Measurements from ENCODE around the gene COX5B. TPM values are rescaled to one million over a fixed set of nuclear protein-coding genes. Genes with fewer than 3 reads are reported as not detected.

COX5B gene
- polyA plus RNA-seq, 1 donor from 2014 or later: 616 TPM

DNA sequence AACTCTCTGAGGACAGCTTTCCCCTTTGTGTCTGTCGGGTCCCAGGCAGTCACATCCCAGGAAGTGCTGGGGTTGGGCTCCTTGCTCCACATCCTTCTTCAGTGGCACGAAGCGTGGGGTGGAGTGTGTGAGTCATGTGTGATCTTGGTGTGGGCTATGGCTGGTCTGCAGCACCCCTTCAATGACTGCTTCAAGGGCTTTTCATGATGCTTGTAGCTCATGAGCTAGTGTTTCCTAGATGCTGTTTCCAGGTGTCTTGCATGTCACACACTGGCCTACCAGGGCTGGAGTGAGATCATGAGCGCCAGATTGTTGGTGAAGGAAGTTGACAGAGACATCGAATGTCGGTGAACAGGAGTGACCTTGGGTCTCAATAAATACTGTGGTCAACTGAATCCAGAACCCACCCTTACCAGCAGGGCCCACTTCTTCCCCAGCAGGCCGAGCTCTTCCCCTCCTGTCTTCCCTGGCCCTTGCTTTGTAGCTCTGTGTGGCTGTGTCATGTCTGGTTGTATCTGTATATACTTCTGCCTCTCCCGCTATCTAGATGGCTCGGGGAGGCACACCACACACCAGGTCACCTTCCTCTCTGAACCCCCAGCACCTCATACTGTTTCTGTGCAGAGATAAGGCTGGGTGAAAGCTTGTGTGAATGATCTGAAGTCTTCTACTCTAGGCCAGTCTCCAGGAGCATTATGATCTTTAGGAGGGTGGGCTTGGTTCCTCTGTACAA lies 27.5 kb downstream of the COX5B start:
- Histone ChIP-seq H3K36me3 (ENCODE audit: insufficient read depth, low read length) (no peaks in the 10 kb centered on the region), H3K27ac (ENCODE audit: low read length) (no peak overlapping the region), H4K20me1 (ENCODE audit: insufficient read depth) (no peaks in the 10 kb centered on the region), H3F3A (ENCODE audit: insufficient read depth, low read length, poor library complexity, severe bottlenecking) (no peaks in the 10 kb centered on the region), H3K79me2 (replicated peaks; ENCODE audit: insufficient read depth, low read length) (no peaks in the 10 kb centered on the region), H3K4me2 (ENCODE audit: low read length) (no peak overlapping the region), H3K9me3 (ENCODE audit: low read length) (no peaks in the 10 kb centered on the region), H3K27me3 (ENCODE audit: insufficient read depth, low read depth, low read length) (no peaks in the 10 kb centered on the region), H2AFZ (ENCODE audit: low read depth, low read length) (no peak overlapping the region), H3K9ac (ENCODE audit: low read length) (no peak overlapping the region), H3K9me2 (ENCODE audit: insufficient read depth, low read length) (no peaks in the 10 kb centered on the region), H3K4me3 (ENCODE audit: low read length) (no peak overlapping the region)
- TF ChIP-seq, protein P1, sequence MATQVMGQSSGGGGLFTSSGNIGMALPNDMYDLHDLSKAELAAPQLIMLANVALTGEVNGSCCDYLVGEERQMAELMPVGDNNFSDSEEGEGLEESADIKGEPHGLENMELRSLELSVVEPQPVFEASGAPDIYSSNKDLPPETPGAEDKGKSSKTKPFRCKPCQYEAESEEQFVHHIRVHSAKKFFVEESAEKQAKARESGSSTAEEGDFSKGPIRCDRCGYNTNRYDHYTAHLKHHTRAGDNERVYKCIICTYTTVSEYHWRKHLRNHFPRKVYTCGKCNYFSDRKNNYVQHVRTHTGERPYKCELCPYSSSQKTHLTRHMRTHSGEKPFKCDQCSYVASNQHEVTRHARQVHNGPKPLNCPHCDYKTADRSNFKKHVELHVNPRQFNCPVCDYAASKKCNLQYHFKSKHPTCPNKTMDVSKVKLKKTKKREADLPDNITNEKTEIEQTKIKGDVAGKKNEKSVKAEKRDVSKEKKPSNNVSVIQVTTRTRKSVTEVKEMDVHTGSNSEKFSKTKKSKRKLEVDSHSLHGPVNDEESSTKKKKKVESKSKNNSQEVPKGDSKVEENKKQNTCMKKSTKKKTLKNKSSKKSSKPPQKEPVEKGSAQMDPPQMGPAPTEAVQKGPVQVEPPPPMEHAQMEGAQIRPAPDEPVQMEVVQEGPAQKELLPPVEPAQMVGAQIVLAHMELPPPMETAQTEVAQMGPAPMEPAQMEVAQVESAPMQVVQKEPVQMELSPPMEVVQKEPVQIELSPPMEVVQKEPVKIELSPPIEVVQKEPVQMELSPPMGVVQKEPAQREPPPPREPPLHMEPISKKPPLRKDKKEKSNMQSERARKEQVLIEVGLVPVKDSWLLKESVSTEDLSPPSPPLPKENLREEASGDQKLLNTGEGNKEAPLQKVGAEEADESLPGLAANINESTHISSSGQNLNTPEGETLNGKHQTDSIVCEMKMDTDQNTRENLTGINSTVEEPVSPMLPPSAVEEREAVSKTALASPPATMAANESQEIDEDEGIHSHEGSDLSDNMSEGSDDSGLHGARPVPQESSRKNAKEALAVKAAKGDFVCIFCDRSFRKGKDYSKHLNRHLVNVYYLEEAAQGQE (IDR thresholded peaks at IDR 0.05; ENCODE audit: borderline replicate concordance): no peak
- TF ChIP-seq RAD21 (conservative IDR thresholded peaks at IDR 0.05) (no peak), POLR2AphosphoS5 (IDR thresholded peaks at IDR 0.05) (no peak), SMC3 (conservative IDR thresholded peaks at IDR 0.05; ENCODE audit: poor library complexity) (no peak), TAF1 (IDR thresholded peaks at IDR 0.05; ENCODE audit: low read depth) (no peak), EP300 (conservative IDR thresholded peaks at IDR 0.05; ENCODE audit: poor library complexity, severe bottlenecking) (no peak), EZH2 (IDR thresholded peaks at IDR 0.05; ENCODE audit: borderline replicate concordance, insufficient read depth, low read length, poor library complexity, severe bottlenecking) (no peak), MXI1 (conservative IDR thresholded peaks at IDR 0.05; ENCODE audit: poor library complexity, severe bottlenecking) (no peak)
- TF ChIP-seq, protein P2, sequence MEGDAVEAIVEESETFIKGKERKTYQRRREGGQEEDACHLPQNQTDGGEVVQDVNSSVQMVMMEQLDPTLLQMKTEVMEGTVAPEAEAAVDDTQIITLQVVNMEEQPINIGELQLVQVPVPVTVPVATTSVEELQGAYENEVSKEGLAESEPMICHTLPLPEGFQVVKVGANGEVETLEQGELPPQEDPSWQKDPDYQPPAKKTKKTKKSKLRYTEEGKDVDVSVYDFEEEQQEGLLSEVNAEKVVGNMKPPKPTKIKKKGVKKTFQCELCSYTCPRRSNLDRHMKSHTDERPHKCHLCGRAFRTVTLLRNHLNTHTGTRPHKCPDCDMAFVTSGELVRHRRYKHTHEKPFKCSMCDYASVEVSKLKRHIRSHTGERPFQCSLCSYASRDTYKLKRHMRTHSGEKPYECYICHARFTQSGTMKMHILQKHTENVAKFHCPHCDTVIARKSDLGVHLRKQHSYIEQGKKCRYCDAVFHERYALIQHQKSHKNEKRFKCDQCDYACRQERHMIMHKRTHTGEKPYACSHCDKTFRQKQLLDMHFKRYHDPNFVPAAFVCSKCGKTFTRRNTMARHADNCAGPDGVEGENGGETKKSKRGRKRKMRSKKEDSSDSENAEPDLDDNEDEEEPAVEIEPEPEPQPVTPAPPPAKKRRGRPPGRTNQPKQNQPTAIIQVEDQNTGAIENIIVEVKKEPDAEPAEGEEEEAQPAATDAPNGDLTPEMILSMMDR (IDR thresholded peaks at IDR 0.05; ENCODE audit: poor library complexity, severe bottlenecking): no peak

DNA sequence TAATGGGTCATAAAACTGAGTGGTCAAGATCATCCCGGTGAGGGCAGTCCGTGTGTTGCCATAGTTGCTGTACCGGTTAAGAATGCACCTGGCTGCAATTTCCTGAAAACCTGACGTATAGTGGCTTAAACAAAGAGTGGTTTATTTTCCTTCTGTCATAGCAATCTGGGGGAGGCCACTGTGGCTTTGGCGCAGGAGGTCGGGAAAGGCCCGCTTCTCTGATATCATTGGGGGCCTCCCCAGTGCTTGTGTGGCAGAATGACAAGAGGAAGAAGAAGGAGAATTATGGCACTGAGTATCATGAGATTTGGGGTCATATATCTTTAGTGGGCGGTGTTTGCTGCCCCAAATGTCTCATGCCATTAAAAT lies 28.0 kb downstream of the COX5B start:
- Histone ChIP-seq H3K9ac (ENCODE audit: low read length) (no peak overlapping the region), H3F3A (ENCODE audit: insufficient read depth, low read length, poor library complexity, severe bottlenecking) (no peaks in the 10 kb centered on the region), H3K27me3 (ENCODE audit: insufficient read depth, low read depth, low read length) (no peaks in the 10 kb centered on the region), H3K4me3 (ENCODE audit: low read length) (no peak overlapping the region), H3K4me2 (ENCODE audit: low read length) (no peak overlapping the region), H4K20me1 (ENCODE audit: insufficient read depth) (no peaks in the 10 kb centered on the region), H3K36me3 (ENCODE audit: insufficient read depth, low read length) (no peaks in the 10 kb centered on the region), H3K27ac (ENCODE audit: low read length) (no peak overlapping the region), H3K9me3 (ENCODE audit: low read length) (no peaks in the 10 kb centered on the region), H2AFZ (ENCODE audit: low read depth, low read length) (no peak overlapping the region), H3K79me2 (replicated peaks; ENCODE audit: insufficient read depth, low read length) (no peaks in the 10 kb centered on the region), H3K9me2 (ENCODE audit: insufficient read depth, low read length) (no peaks in the 10 kb centered on the region)
- TF ChIP-seq, protein P1 (IDR thresholded peaks at IDR 0.05; ENCODE audit: borderline replicate concordance): no peak
- TF ChIP-seq RAD21 (conservative IDR thresholded peaks at IDR 0.05): no peak
